Esophagus squamous epithelium (tissue), 5 donors: ENCODE data around the gene PLA2G2D. TPM values are rescaled to one million over a fixed set of nuclear protein-coding genes. Genes with fewer than 3 reads are reported as not detected.

Experiments
- DNase-seq: peaks from one replicate; lab custom pipeline; 2025; lab: John Stamatoyannopoulos, UW
- H3K27ac ChIP-seq, 4 donors: fragments of 200-600 bp; sonication (generic); one replicate each; pipeline ENCODE4 v1.5.1; 2016 to 2019; ENCODE audit warnings: mild to moderate bottlenecking in 1 of 4
- H3K27me3 ChIP-seq, 4 donors: fragments of 200-600 bp; sonication (generic); 1 replicate in 3 of 4; 2 replicates in 1 of 4; pipeline versions ENCODE4 v1.5.1 to v1.6.0; 2017 to 2021; ENCODE audit warnings: antibody characterized with exemption in 1 of 4
- H3K36me3 ChIP-seq, 3 donors: fragments of 200-600 bp; sonication (generic); one replicate each; pipeline ENCODE4 v1.5.1; 2016 to 2019
- H3K4me1 ChIP-seq, 3 donors: fragments of 200-600 bp; sonication (generic); one replicate each; pipeline ENCODE4 v1.5.1; 2017 to 2019
- H3K4me3 ChIP-seq, 4 donors: fragments of 200-600 bp; sonication (generic); 1 replicate in 3 of 4; 2 replicates in 1 of 4; pipeline ENCODE4 v1.5.1; 2016 to 2019; ENCODE audit warnings: mild to moderate bottlenecking in 2 of 4, moderate library complexity in 1 of 4
- H3K9me3 ChIP-seq, 3 donors: fragments of 200-600 bp; sonication (generic); one replicate each; pipeline ENCODE4 v1.5.1; 2016 to 2019
- CTCF ChIP-seq, 6 experiments: fragments of 450-650 bp in 4 of 6; fragments of 200-600 bp in 2 of 6; sonication (generic) in 2 of 6; IDR thresholded peaks; one replicate each; pipeline ENCODE4 v1.5.1; 2016 to 2019; ENCODE audit warnings: antibody characterized with exemption in 6 of 6, mild to moderate bottlenecking in 4 of 6, moderate library complexity in 4 of 6
- POLR2A ChIP-seq, 4 donors: fragments of 450-650 bp; IDR thresholded peaks; one replicate each; pipeline ENCODE4 v1.6.1; 2017; ENCODE audit warnings: antibody characterized with exemption in 4 of 4, mild to moderate bottlenecking in 4 of 4, moderate library complexity in 3 of 4
- WGBS, 2 donors: methylation state at CpG; one replicate each; pipeline ENCODE4 v1.1.5; 2018; 5-methylcytosine and 5-hydroxymethylcytosine counted together
- intact Hi-C: fragments of 100-400 bp; cut with DNase I; formaldehyde crosslinking; loops from one replicate; pipeline ENCODE4 v1.15.0; 2022
- total RNA-seq, 4 donors: library from RNA; depleted of rRNA; stranded (reverse); fragments of >200 nt; gene quantifications; one replicate each; pipeline ENCODE4 v1.1.0, GENCODE V29; 2016
- donor health status: DM: yes; HTN: yes; CAD: no.

Gene PLA2G2D
- total RNA-seq, 4 donors from 2014 or later = 0.19 TPM; not detected in 3

DNA sequence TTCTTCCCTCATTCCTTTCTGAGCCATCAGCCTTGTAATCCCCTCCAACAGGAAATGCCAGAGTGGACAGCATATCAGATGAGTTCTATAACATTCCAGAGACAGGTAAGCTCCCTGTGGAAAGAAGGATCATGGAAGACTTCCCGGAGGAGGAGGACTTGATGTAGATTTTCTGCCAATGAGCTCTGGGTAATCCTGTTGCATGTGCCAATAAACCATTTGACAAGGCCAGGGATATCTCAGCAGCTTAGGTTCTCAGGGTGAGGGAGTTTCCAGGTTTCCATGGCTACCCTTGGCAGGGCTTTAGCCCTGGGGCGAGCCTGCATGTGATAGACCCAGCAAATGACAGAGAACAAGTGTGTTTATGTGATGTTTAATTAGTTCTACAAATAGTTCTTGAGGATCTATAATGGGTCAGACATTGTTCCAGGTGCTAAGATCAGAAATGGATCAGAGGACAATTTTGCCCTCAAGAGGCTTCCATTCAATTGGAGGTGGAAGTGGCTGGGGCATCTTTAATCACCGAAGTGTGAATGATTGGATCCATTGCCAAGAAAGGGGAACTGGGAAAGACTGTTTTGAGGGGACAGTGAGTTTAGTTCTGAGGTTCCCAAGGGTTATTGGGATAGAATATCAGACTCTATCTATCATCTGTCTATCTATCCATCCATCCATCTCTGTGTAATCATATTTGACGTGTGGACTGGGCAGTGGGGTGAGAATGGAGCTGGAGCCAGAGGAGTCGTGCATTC, 42.5 kb downstream of the PLA2G2D start:
- 76 to 77% methylated on average over 4 to 5 of the region's 5 CpGs for WGBS, 2 donors
- intact Hi-C loops = no loop called here
- TF ChIP-seq POLR2A (IDR thresholded peaks at IDR 0.05) = no peak
- TF ChIP-seq CTCF (IDR thresholded peaks at IDR 0.05) = no peak

DNA sequence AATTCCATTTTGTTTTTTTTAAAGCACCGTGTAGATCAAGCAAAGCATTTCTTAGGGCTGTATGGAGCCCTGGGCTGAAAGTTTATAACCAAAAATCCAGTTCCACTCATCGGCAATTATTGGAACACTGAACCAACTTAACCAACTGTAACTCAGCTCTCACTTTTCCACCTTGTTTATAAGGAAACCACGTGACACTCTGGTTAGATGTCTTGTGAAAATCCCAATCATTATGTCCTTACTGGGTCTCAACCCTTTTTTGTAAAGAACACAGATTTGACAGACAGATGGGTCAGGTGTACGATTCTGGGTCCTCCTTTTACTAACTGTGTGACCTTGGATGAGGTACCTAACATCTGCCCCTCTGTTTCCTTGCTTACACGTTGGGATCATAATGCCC, 43.1 kb downstream of the PLA2G2D start:
- intact Hi-C loops = no loop called here
- Histone ChIP-seq H3K27ac (no peak overlapping the region), H3K27me3 (peaks cover 0 to 11% (median 0%) of the 10 kb centered on the region in 4 donors), H3K4me3 (no peak overlapping the region), H3K4me1 (no peaks in the 10 kb centered on the region), H3K36me3 (no peaks in the 10 kb centered on the region), H3K9me3 (no peaks in the 10 kb centered on the region)
- WGBS, 2 donors = 60 to 65% methylated on average over 5 of the region's 5 CpGs
- no peak for DNase-seq
- TF ChIP-seq CTCF (IDR thresholded peaks at IDR 0.05) (no peak), POLR2A (IDR thresholded peaks at IDR 0.05) (no peak)

More for the DNA sequence above, 42.5 kb downstream of the PLA2G2D start:
- Histone ChIP-seq H3K36me3 (no peaks in the 10 kb centered on the region), H3K9me3 (no peaks in the 10 kb centered on the region), H3K27ac (no peak overlapping the region), H3K27me3 (peaks cover 0 to 9% (median 0%) of the 10 kb centered on the region in 4 donors), H3K4me3 (no peak overlapping the region), H3K4me1 (no peaks in the 10 kb centered on the region)
- no peak for DNase-seq

DNA sequence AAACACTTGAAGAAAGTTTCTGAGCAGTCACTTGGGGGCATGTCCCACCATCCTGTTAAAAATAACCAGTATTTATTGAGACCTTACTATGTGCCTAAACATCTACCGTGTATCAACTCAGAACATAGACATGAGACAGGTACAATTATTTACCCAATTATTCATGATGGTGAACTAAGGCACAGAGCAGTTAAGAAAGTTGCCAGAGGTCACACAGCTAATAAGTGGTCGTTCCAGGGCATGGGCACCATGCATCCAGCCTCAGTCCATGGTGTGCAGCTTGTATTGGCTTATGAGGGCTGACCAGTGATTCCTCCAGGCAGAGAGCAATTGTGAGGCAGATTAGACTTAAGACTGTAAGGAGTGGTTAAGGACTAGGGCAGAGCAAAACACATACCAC, 44.0 kb downstream of the PLA2G2D start:
- H3K27me3 ChIP-seq = peaks cover 0 to 14% (median 0%) of the 10 kb centered on the region in 4 donors
- intact Hi-C loops = no loop called here
- no peak overlapping the region for H3K4me3 ChIP-seq
- H3K27ac ChIP-seq = peak overlapping the region in 1 of 4 donors; percentile 71
- H3K4me1 ChIP-seq = no peaks in the 10 kb centered on the region
- TF ChIP-seq CTCF (IDR thresholded peaks at IDR 0.05) (no peak), POLR2A (IDR thresholded peaks at IDR 0.05) (no peak)
- no peaks in the 10 kb centered on the region for H3K36me3 ChIP-seq
- no peak for DNase-seq
- WGBS, 2 donors = 67 to 76% methylated on average over 2 of the region's 2 CpGs
- H3K9me3 ChIP-seq = no peaks in the 10 kb centered on the region

- H3K36me3 ChIP-seq = no peaks in the 10 kb centered on the region
- WGBS, 2 donors = 36 to 57% methylated on average over 2 to 8 of the region's 8 CpGs
- peaks cover 0 to 3% (median 0%) of the 10 kb centered on the region in 3 donors for H3K4me1 ChIP-seq
- peaks cover 0 to 14% (median 0%) of the 10 kb centered on the region in 4 donors for H3K27me3 ChIP-seq
- no peak for DNase-seq
- H3K9me3 ChIP-seq = no peaks in the 10 kb centered on the region
- no peak overlapping the region for H3K4me3 ChIP-seq
- H3K27ac ChIP-seq = peak overlapping the region in 1 of 4 donors; percentile 71
- TF ChIP-seq POLR2A (IDR thresholded peaks at IDR 0.05) = no peak
- no peak for TF ChIP-seq CTCF (IDR thresholded peaks at IDR 0.05)
- intact Hi-C loops = no loop called here
Observed at GRCh38 chr1:20074725-20075171, 44.6 kb downstream of the PLA2G2D start.

DNA sequence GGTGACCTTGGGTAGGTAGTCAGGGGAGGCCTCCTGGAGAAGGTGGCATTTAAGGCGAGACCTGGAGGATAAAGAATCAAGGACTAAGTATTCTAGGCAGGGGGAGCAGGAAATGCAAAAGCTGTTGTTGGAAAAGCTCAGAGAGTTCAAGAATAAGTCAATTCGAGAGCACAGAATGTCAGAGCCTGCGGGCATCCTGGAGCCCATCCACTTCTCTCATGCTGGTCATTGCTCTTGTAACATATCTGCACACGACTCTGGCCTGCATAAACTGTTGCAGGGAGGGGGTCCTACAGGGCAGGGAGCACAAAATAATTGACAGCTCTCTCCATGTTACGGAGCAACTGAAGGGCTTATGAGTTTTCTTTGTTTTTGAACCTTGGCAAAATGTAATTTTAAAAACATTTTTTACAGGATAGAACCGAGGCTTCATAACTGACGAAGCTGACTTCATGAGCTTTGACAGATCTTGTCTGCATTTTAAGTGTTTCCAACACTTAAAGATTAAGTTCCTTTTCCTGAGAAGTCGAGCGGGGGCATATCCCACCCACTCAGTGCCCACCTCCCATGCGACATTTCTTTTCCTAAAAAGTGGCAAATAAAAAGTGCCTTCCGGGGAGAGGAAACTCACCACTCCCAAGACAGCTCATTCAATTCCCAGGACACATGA, 45.1 kb downstream of the PLA2G2D start:
- 54 to 61% methylated on average over 11 of the region's 11 CpGs for WGBS, 2 donors
- H3K27ac ChIP-seq = peak overlapping the region in 1 of 4 donors; percentile 71
- H3K27me3 ChIP-seq = peaks cover 0 to 14% (median 0%) of the 10 kb centered on the region in 4 donors
- intact Hi-C loops = no loop called here
- H3K36me3 ChIP-seq = no peaks in the 10 kb centered on the region
- H3K4me1 ChIP-seq = peaks cover 0 to 4% (median 0%) of the 10 kb centered on the region in 3 donors
- DNase-seq = no peak
- H3K4me3 ChIP-seq = no peak overlapping the region
- no peaks in the 10 kb centered on the region for H3K9me3 ChIP-seq
- TF ChIP-seq POLR2A (IDR thresholded peaks at IDR 0.05) (no peak), CTCF (IDR thresholded peaks at IDR 0.05) (no peak)
